GM12865 (cell line): ENCODE results near the gene DAP3.
A peak's percentile ranks its signal among the peaks of the same experiment; 100 is the strongest.

Experiments used
- DNase-seq: peaks from one replicate; pipeline ENCODE4 v3.0.0; 2010; ENCODE audit warnings: low read depth
- H3K4me3 ChIP-seq: 2 replicates; pipeline ENCODE4 v1.5.1; 2011; ENCODE audit warnings: mild to moderate bottlenecking, low read depth, low read length, control low read depth
- TF ChIP-seq, protein P1 (sequence below): IDR thresholded peaks from 2 replicates; pipeline ENCODE4 v1.5.1; 2011; ENCODE audit warnings: low read length, control low read depth, low read depth, inconsistent platforms; ENCODE audit not compliant: insufficient read depth; ENCODE audit errors: missing control alignments

The DAP3 gene

DNA sequence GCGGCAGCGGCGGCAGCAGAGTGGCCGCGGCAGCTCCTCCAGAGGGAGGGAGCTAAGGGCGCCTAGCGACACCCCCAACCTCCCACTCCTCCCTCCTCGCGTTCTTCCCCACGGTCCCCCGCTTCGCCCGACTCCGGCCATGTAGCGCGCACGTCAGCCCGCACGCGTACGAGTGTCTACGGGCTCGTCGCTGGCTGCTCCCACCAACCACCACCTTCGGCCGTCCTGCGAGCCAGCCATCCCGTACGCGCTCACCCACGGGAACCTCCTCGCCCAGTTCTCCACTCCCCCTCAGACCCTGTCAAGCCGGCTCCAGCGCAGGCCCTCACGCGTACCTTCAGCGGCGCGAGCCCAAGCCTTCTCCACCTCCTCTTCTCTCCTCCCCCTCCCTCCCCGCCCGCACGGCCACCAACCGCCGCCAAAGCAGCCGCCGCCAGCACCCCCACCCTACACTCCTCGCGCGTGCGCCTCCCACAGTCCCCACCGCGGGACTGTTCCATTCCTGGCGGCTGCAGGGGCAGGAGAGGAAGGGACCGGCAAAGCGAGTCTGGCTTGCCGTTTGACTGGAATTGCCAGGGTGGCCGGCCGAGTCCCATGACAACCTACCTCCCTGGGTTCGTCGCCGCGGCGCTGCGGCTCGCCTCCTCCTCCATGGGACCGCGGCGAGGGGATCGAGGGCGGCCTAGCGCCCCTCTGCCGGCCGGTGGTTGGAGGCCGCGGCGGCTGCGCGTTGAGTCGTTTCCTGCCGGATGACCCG is 389 bp upstream of the DAP3 start, which contains the start of gene YY1AP1:
YY1AP1 (minus strand) TSS at position 451 of the 757 bp plus-strand sequence. CDS start 8,338 bp downstream, outside the sequence.
- DNase-seq: peak; percentile 94
- H3K4me3 ChIP-seq: peak within 1 kb of the TSS; percentile 87
- TF ChIP-seq, protein P1, sequence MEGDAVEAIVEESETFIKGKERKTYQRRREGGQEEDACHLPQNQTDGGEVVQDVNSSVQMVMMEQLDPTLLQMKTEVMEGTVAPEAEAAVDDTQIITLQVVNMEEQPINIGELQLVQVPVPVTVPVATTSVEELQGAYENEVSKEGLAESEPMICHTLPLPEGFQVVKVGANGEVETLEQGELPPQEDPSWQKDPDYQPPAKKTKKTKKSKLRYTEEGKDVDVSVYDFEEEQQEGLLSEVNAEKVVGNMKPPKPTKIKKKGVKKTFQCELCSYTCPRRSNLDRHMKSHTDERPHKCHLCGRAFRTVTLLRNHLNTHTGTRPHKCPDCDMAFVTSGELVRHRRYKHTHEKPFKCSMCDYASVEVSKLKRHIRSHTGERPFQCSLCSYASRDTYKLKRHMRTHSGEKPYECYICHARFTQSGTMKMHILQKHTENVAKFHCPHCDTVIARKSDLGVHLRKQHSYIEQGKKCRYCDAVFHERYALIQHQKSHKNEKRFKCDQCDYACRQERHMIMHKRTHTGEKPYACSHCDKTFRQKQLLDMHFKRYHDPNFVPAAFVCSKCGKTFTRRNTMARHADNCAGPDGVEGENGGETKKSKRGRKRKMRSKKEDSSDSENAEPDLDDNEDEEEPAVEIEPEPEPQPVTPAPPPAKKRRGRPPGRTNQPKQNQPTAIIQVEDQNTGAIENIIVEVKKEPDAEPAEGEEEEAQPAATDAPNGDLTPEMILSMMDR: no peak

DNA sequence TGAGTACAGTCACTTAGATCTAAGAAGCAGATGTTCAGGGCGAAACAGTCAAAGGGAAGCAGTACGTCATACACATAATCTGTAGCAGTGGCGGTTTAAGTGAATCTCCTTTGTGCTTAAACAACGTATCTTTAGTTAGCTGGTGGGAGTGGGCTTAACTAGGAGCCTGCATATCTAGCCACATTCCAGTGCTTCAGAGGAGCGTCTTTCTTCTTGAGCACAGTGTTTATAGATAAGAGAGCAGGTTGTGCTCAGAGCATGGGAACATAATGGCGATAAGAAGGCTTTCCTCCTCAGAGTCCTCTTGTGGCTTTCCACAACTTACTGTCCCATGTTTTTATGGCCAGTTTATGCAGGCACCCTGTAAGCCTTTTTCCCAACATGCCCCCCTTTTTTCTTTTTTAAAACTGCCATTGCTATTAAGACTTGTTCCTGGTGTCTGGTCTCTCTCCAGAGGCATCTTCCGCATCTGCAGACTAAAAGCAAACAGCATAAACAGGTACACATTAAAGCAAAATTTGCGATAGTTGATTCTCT is 3.2 kb downstream of the DAP3 start:
- TF ChIP-seq, protein P1: no peak
- no peak for DNase-seq
- no peak overlapping the region for H3K4me3 ChIP-seq

DNA sequence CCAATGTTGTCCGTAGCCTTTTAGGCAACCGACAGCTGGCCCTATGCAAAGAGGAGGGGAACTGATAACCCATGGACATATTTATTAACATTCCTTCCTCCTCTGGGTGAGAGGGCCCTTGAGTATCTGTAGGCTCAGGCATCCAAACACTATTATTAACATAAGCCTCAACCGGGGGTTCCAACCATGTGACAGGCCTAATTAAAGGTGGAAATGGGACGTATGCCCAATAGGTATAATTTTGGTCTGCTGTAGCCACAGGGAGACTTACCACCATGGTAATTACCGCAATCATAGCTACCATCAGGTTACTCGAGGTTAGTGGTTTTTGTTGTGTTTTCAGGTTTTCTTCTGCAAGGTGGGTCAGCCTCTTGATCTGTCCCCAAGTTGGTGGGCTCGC is 5.3 kb downstream of the DAP3 start:
- DNase-seq: no peak
- H3K4me3 ChIP-seq: no peak overlapping the region
- TF ChIP-seq, protein P1: no peak

DNA sequence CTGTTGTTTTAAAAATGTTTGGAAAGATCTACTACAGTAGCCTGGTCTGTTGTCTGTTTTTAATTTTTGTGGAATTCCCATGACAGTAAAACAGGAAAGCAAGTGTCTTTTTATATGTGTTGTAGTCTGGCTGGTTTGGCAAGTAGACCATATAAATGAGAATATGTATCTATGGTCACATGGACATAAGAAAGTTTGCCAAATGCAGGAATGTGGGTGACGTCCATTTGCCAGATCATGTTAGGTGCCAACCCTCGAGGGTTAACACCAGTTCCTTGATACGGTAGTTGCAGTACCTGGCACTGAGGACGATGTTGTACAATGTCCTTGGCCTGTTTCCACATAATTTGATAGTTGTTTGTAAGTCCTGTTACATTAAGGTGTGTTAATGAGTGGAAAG is 6.2 kb downstream of the DAP3 start:
- DNase-seq: no peak

DNA sequence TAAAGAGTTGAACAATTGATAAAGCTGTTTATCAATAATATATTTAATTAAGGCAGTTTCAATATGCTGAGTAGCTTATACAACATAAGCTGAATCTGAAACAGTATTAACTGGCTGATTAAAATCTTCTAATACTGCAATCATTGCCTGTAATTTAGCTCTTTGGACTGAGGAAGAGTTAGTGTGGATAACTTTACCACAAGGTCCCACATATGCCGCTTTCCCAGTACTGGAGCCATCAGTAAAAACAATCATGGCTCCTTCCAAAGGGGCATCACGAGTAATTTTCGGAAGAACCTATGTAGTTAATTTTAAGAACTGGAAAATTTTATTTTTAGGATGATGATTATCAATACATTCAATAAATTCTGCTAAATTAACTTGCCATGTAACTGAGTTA is 6.7 kb downstream of the DAP3 start:
- TF ChIP-seq, protein P1: no peak
- DNase-seq: no peak
- H3K4me3 ChIP-seq: no peak overlapping the region

More for the DNA sequence above, 6.2 kb downstream of the DAP3 start:
- no peak overlapping the region for H3K4me3 ChIP-seq
- TF ChIP-seq, protein P1: no peak

DNA sequence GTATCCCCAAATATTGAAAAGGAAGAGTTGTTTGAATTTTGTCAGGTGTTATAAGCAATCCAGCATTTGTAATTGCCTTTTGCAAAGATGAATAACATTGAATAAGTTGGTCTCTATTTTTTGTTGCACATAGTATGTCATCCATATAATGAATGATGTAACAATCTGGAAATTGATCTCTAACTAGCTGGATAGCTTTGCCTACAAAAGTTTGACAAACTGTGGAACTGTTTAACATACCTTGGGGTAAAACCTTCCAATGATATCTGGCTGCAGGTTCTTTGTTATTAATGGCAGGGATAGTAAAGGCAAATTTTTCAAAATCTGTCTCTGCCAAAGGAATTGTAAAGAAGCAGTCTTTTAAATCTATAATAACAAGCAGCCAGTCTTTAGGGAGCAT is 7.6 kb downstream of the DAP3 start:
- TF ChIP-seq, protein P1: no peak
- no peak for DNase-seq
- no peak overlapping the region for H3K4me3 ChIP-seq
